H9 (cell line): Measurements from ENCODE around the gene APP. TPM values are rescaled to one million over a fixed set of nuclear protein-coding genes. Genes with fewer than 3 reads are reported as not detected.

Source experiments
- DNase-seq: peaks from one replicate; pipeline ENCODE4 v3.0.0-alpha.2; 2017
- H2AFZ ChIP-seq: one replicate; pipeline ENCODE4 v1.6.1; 2013; ENCODE audit warnings: mild to moderate bottlenecking, low read length, control low read depth, moderate library complexity
- H2AK5ac ChIP-seq: 2 replicates; pipeline ENCODE4 v1.6.1; 2013; ENCODE audit warnings: low read length, control low read depth, mixed read lengths; ENCODE audit not compliant: insufficient read length
- H2BK120ac ChIP-seq: one replicate; pipeline ENCODE4 v1.6.1; 2013; ENCODE audit warnings: low read depth, mild to moderate bottlenecking, low read length, control low read depth, inconsistent platforms; ENCODE audit not compliant: poor library complexity, severe bottlenecking
- H2BK12ac ChIP-seq: 2 replicates; pipeline ENCODE4 v1.6.1; 2013; ENCODE audit warnings: low read length, control low read depth, mixed read lengths, low read depth; ENCODE audit not compliant: insufficient read length
- H2BK15ac ChIP-seq: 2 replicates; pipeline ENCODE4 v1.6.1; 2013; ENCODE audit warnings: low read depth, low read length, control low read depth
- H2BK20ac ChIP-seq: one replicate; pipeline ENCODE4 v1.6.1; 2013; ENCODE audit warnings: low read depth, mild to moderate bottlenecking, low read length, control low read depth, inconsistent platforms; ENCODE audit not compliant: poor library complexity, severe bottlenecking
- H2BK5ac ChIP-seq: 2 replicates; pipeline ENCODE4 v1.6.1; 2013; ENCODE audit warnings: low read length, control low read depth, mixed read lengths; ENCODE audit not compliant: insufficient read length
- H3K14ac ChIP-seq: 2 replicates; pipeline ENCODE4 v1.6.1; 2013; ENCODE audit warnings: low read length, control low read depth; ENCODE audit not compliant: insufficient read depth
- H3K18ac ChIP-seq: 2 replicates; pipeline ENCODE4 v1.6.1; 2013; ENCODE audit warnings: low read depth, mild to moderate bottlenecking, mixed read lengths, low read length, control low read depth; ENCODE audit not compliant: insufficient read length
- H3K23ac ChIP-seq: 2 replicates; pipeline ENCODE4 v1.6.1; 2013; ENCODE audit warnings: low read length, control low read depth, mixed read lengths, low read depth; ENCODE audit not compliant: insufficient read length
- H3K23me2 ChIP-seq: 2 replicates; pipeline ENCODE4 v1.6.1; 2013; ENCODE audit warnings: low read depth, mild to moderate bottlenecking, mixed read lengths, low read length, control low read depth; ENCODE audit not compliant: insufficient read length, poor library complexity, severe bottlenecking
- H3K27ac ChIP-seq: 2 replicates; pipeline ENCODE4 v1.5.1; 2013; ENCODE audit warnings: low read length, control low read depth, mixed read lengths, low read depth; ENCODE audit not compliant: insufficient read length
- H3K27me3 ChIP-seq: 2 replicates; pipeline ENCODE4 v1.6.1; 2013; ENCODE audit warnings: low read length, control low read depth, inconsistent platforms; ENCODE audit not compliant: insufficient read depth
- H3K4ac ChIP-seq: 2 replicates; pipeline ENCODE4 v1.6.1; 2013; ENCODE audit warnings: low read depth, mild to moderate bottlenecking, control low read depth, inconsistent platforms, low read length, moderate library complexity
- H3K4me1 ChIP-seq: 2 replicates; pipeline ENCODE4 v1.6.1; 2013; ENCODE audit warnings: low read length, control low read depth, inconsistent platforms; ENCODE audit not compliant: insufficient read depth
- H3K4me2 ChIP-seq: 2 replicates; pipeline ENCODE4 v1.6.1; 2013; ENCODE audit warnings: low read length, control low read depth, mixed read lengths; ENCODE audit not compliant: insufficient read length, insufficient read depth
- H3K56ac ChIP-seq: 2 replicates; pipeline ENCODE4 v1.6.1; 2013; ENCODE audit warnings: low read depth, mild to moderate bottlenecking, mixed read lengths, low read length, control low read depth; ENCODE audit not compliant: insufficient read length
- H3K79me1 ChIP-seq: 2 replicates; pipeline ENCODE4 v1.6.1; 2013; ENCODE audit warnings: low read depth, mild to moderate bottlenecking, moderate library complexity, low read length, control low read depth, inconsistent platforms; ENCODE audit not compliant: insufficient read depth, poor library complexity, severe bottlenecking
- H3K79me2 ChIP-seq: 2 replicates; pipeline ENCODE4 v1.6.1; 2013; ENCODE audit warnings: low read length, control low read depth, inconsistent platforms; ENCODE audit not compliant: insufficient read depth
- H3K9ac ChIP-seq: 2 replicates; pipeline ENCODE4 v1.6.1; 2013; ENCODE audit warnings: low read length, control low read depth, mixed read lengths; ENCODE audit not compliant: insufficient read length; ENCODE audit errors: extremely low read depth
- H3K9me3 ChIP-seq: one replicate; pipeline ENCODE4 v1.6.1; 2013; ENCODE audit warnings: low read depth, low read length, inconsistent platforms; ENCODE audit not compliant: control insufficient read depth
- H3T11ph ChIP-seq: one replicate; pipeline ENCODE4 v1.6.1; 2013; ENCODE audit warnings: mild to moderate bottlenecking, low read length, control low read depth, inconsistent platforms
- H4K20me1 ChIP-seq: one replicate; pipeline ENCODE4 v1.6.1; 2013; ENCODE audit not compliant: control insufficient read depth, insufficient read length, insufficient read depth
- H4K5ac ChIP-seq: 2 replicates; pipeline ENCODE4 v1.6.1; 2013; ENCODE audit warnings: low read depth, mild to moderate bottlenecking, mixed read lengths, low read length, control low read depth; ENCODE audit not compliant: insufficient read length
- H4K8ac ChIP-seq: replicated peaks from 2 replicates; pipeline ENCODE4 v1.6.1; 2013; ENCODE audit warnings: low read length, control low read depth, mixed read lengths, low read depth; ENCODE audit not compliant: insufficient read length
- H4K91ac ChIP-seq: 2 replicates; pipeline ENCODE4 v1.6.1; 2013; ENCODE audit warnings: low read depth, mild to moderate bottlenecking, moderate library complexity, mixed read lengths, low read length, control low read depth; ENCODE audit not compliant: insufficient read length
- H3K27ac Mint-ChIP-seq, 3 experiments: 2 replicates in 2 of 3; 3 replicates in 1 of 3; pipeline ENCODE4 v1.8.0; 2020 to 2021; ENCODE audit warnings: mixed read lengths in 3 of 3, mild to moderate bottlenecking in 1 of 3, moderate library complexity in 1 of 3
- H3K27me3 Mint-ChIP-seq: 2 replicates; pipeline ENCODE4 v1.8.0; 2021; ENCODE audit warnings: low read depth, mild to moderate bottlenecking, moderate library complexity, mixed read lengths
- H3K36me3 Mint-ChIP-seq, 3 experiments: 2 replicates in 2 of 3; 3 replicates in 1 of 3; pipeline ENCODE4 v1.8.0; 2020 to 2021; ENCODE audit warnings: low read depth in 3 of 3, mixed read lengths in 3 of 3; ENCODE audit not compliant: insufficient read depth in 1 of 3
- H3K4me1 Mint-ChIP-seq, 2 experiments: 2 replicates each; pipeline ENCODE4 v1.8.0; 2020; ENCODE audit warnings: mixed read lengths in 2 of 2
- H3K4me3 Mint-ChIP-seq, 2 experiments: 2 replicates in 1 of 2; 3 replicates in 1 of 2; pipeline ENCODE4 v1.8.0; 2020 to 2021; ENCODE audit warnings: mild to moderate bottlenecking in 2 of 2, mixed read lengths in 2 of 2, moderate library complexity in 1 of 2
- H3K9me3 Mint-ChIP-seq, 2 experiments: 2 replicates in 1 of 2; 3 replicates in 1 of 2; pipeline ENCODE4 v1.8.0; 2020; ENCODE audit warnings: mild to moderate bottlenecking in 2 of 2, mixed read lengths in 2 of 2, moderate library complexity in 1 of 2
- CTCF ChIP-seq: fragments of 200-600 bp; sonication (generic); conservative IDR thresholded peaks from 3 replicates; pipeline ENCODE4 v1.8.0; 2021; ENCODE audit warnings: antibody characterized with exemption, mild to moderate bottlenecking
- WGBS: extraction: QIAGEN DNeasy Blood & Tissue Kit; methylation state at CpG from one replicate; pipeline ENCODE4 v1.1.7; 2013; ENCODE audit warnings: missing lambda C conversion rate, low lambda C conversion rate, mixed read lengths; ENCODE audit not compliant: insufficient read length; ENCODE audit errors: extremely low coverage; 5-methylcytosine and 5-hydroxymethylcytosine counted together
- total RNA-seq: library from RNA; stranded (reverse); gene quantifications from 2 replicates; pipeline ENCODE4 v1.2.1, GENCODE V29; 2021

Gene APP
- total RNA-seq, 1 experiment from 2014 or later = 380 TPM

- Histone ChIP-seq H4K91ac (no peak overlapping the region), H3K79me2 (no peaks in the 10 kb centered on the region), H3K14ac (no peak overlapping the region), H3K23me2 (no peaks in the 10 kb centered on the region), H4K20me1 (no peaks in the 10 kb centered on the region), H4K8ac (no peak overlapping the region), H3K9ac (no peak overlapping the region), H3K79me1 (no peaks in the 10 kb centered on the region), H2BK12ac (no peak overlapping the region), H4K5ac (no peak overlapping the region), H2AK5ac (no peak overlapping the region), H3K23ac (no peak overlapping the region), H2BK15ac (no peak overlapping the region), H2BK5ac (no peak overlapping the region), H3K9me3 (no peaks in the 10 kb centered on the region), H2BK120ac (no peak overlapping the region), H3K18ac (no peak overlapping the region), H3K27me3 (no peaks in the 10 kb centered on the region), H3K56ac (no peak overlapping the region), H3K4me1 (no peaks in the 10 kb centered on the region; the same call in 1 of the 2 replicates), H3K4ac (no peak overlapping the region), H2BK20ac (peak overlapping the region; percentile 11), H3T11ph (no peak overlapping the region), H3K4me2 (no peak overlapping the region), H3K27ac (no peak overlapping the region), H2AFZ (no peak overlapping the region)
- H3K36me3 Mint-ChIP-seq = peaks cover 34 to 63% (median 38%) of the 10 kb centered on the region in 3 experiments
- H3K4me3 Mint-ChIP-seq = no peak overlapping the region
- TF ChIP-seq CTCF = no peak
- H3K27ac Mint-ChIP-seq = peak overlapping the region in 1 of 3 experiments; percentile 35; a peak in 3 of 7 replicates
- H3K4me1 Mint-ChIP-seq = peaks cover 0 to 4% of the 10 kb centered on the region in 2 experiments; a peak in 1 of 4 replicates
- H3K9me3 Mint-ChIP-seq = no peaks in the 10 kb centered on the region; a peak in 2 of 5 replicates
- DNase-seq = no peak
- WGBS = no CpG with 5 or more reads among the region's 4 CpGs
- no peaks in the 10 kb centered on the region for H3K27me3 Mint-ChIP-seq
These were observed 273.2 kb downstream of the APP start for GRCh38 chr21:25897383-25897782.
